Sigmoid colon (tissue), 7 donors: ENCODE results near the gene EOGT. TPM values are rescaled to one million over a fixed set of nuclear protein-coding genes. Genes with fewer than 3 reads are reported as not detected.

Experiments
- DNase-seq: peaks from one replicate; pipeline ENCODE4 v3.0.0-alpha.2; 2019
- H3K27ac ChIP-seq, 4 donors: fragments of 200-600 bp; sonication (generic); one replicate each; pipeline ENCODE4 v1.5.1; 2016 to 2019; ENCODE audit warnings: mild to moderate bottlenecking in 1 of 4
- H3K27me3 ChIP-seq, 3 donors: fragments of 200-600 bp; sonication (generic); one replicate each; pipeline ENCODE4 v1.5.1; 2019; ENCODE audit warnings: mild to moderate bottlenecking in 1 of 3
- H3K36me3 ChIP-seq, 4 donors: fragments of 200-600 bp; sonication (generic); one replicate each; pipeline ENCODE4 v1.5.1; 2016 to 2019
- H3K4me1 ChIP-seq, 4 donors: fragments of 200-600 bp; sonication (generic); one replicate each; pipeline ENCODE4 v1.5.1; 2017 to 2019
- H3K4me3 ChIP-seq, 4 donors: fragments of 200-600 bp; sonication (generic); one replicate each; pipeline ENCODE4 v1.5.1; 2017 to 2019; ENCODE audit warnings: mild to moderate bottlenecking in 2 of 4, moderate library complexity in 1 of 4
- H3K9me3 ChIP-seq, 4 donors: fragments of 200-600 bp in 3 of 4; sonication (generic) in 3 of 4; one replicate each; pipeline versions ENCODE4 v1.5.1 to v1.6.1; 2013 to 2019
- CTCF ChIP-seq, 4 experiments: fragments of 450-650 bp in 3 of 4; fragments of 200-600 bp in 1 of 4; IDR thresholded peaks; one replicate each; pipeline ENCODE4 v1.5.1; 2016 to 2019; ENCODE audit warnings: antibody characterized with exemption in 4 of 4, mild to moderate bottlenecking in 3 of 4, moderate library complexity in 2 of 4
- EP300 ChIP-seq, 4 donors: sonication (generic); formaldehyde crosslinking; IDR thresholded peaks; one replicate each; pipeline ENCODE4 v1.6.1; 2017; ENCODE audit warnings: antibody characterized with exemption in 4 of 4
- POLR2A ChIP-seq, 2 donors: fragments of 450-650 bp; IDR thresholded peaks; one replicate each; pipeline ENCODE4 v1.6.1; 2016; ENCODE audit warnings: antibody characterized with exemption in 2 of 2, mild to moderate bottlenecking in 2 of 2, moderate library complexity in 2 of 2
- POLR2AphosphoS5 ChIP-seq, 4 donors: sonication (generic); formaldehyde crosslinking; IDR thresholded peaks; one replicate each; pipeline ENCODE4 v1.6.1; 2017; ENCODE audit warnings: antibody characterized with exemption in 4 of 4
- WGBS, 2 donors: extraction: QIAGEN DNeasy Blood & Tissue Kit; methylation state at CpG; one replicate each; pipeline ENCODE4 v1.1.7; 2013; 5-methylcytosine and 5-hydroxymethylcytosine counted together
- intact Hi-C: fragments of 100-400 bp; cut with DNase I; formaldehyde crosslinking; loops from one replicate; pipeline ENCODE4 v1.15.1; 2023
- polyA plus RNA-seq, 3 donors: library from polyadenylated mRNA; stranded (reverse); fragments of 200-250 nt; gene quantifications; one replicate each; pipeline ENCODE4 v1.2.3, GENCODE V29; 2013
- total RNA-seq, 4 donors: library from RNA; depleted of rRNA; stranded (reverse); fragments of >200 nt; gene quantifications; one replicate each; pipeline ENCODE4 v1.1.0, GENCODE V29; 2016
- donor health status: healthy with polysubstance abuse.
- donor health status: Bipolar disorder and iron deficiency.
- donor health status: healthy.

The EOGT gene
- total and polyA plus RNA-seq, 7 donors = 4.6 to 103 (median 42.1) TPM

- intact Hi-C loops = loop anchor here (10.0 kb wide), 1 partner anchor 1999 kb away; no protein-coding TSS in a partner anchor
- WGBS, 2 donors = 74 to 78% methylated on average over 7 of the region's 7 CpGs
- peaks cover 0 to 34% (median 14%) of the 10 kb centered on the region in 4 donors for H3K36me3 ChIP-seq
- no peak overlapping the region for H3K27ac ChIP-seq
- no peak for DNase-seq
- H3K27me3 ChIP-seq = no peaks in the 10 kb centered on the region
- no peaks in the 10 kb centered on the region for H3K4me1 ChIP-seq
- TF ChIP-seq EP300 (IDR thresholded peaks at IDR 0.05) = no peak
- no peak for TF ChIP-seq CTCF (IDR thresholded peaks at IDR 0.05)
- no peak for TF ChIP-seq POLR2AphosphoS5 (IDR thresholded peaks at IDR 0.05)
- no peak for TF ChIP-seq POLR2A (IDR thresholded peaks at IDR 0.05)
- no peaks in the 10 kb centered on the region for H3K9me3 ChIP-seq
- no peak overlapping the region for H3K4me3 ChIP-seq
Observed at GRCh38 chr3:68973639-68974038, 39.8 kb downstream of the EOGT start.

GRCh38 chr3:68972358-68972979 lies 41.0 kb downstream of the EOGT start:
- no peaks in the 10 kb centered on the region for H3K9me3 ChIP-seq
- intact Hi-C loops = loop anchor here (10.0 kb wide), 1 partner anchor 1998 kb away; no protein-coding TSS in a partner anchor
- H3K27ac ChIP-seq = no peak overlapping the region
- H3K36me3 ChIP-seq = peaks cover 0 to 23% (median 6%) of the 10 kb centered on the region in 4 donors
- 38 to 49% methylated on average over 11 of the region's 11 CpGs for WGBS, 2 donors
- no peaks in the 10 kb centered on the region for H3K4me1 ChIP-seq
- no peak overlapping the region for H3K4me3 ChIP-seq
- no peaks in the 10 kb centered on the region for H3K27me3 ChIP-seq
- TF ChIP-seq POLR2AphosphoS5 (IDR thresholded peaks at IDR 0.05) (peak in 1 of 4 donors; percentile 10), CTCF (IDR thresholded peaks at IDR 0.05) (peak; percentile 26 to 68 (median 56)), POLR2A (IDR thresholded peaks at IDR 0.05) (no peak), EP300 (IDR thresholded peaks at IDR 0.05) (no peak)
- DNase-seq = peak; percentile 67

- no peak for DNase-seq
- no peaks in the 10 kb centered on the region for H3K36me3 ChIP-seq
- H3K9me3 ChIP-seq = no peaks in the 10 kb centered on the region
- intact Hi-C loops = no loop called here
- peaks cover 0 to 6% (median 0%) of the 10 kb centered on the region in 3 donors for H3K27me3 ChIP-seq
- peaks cover 0 to 8% (median 3%) of the 10 kb centered on the region in 4 donors for H3K4me1 ChIP-seq
- H3K4me3 ChIP-seq = no peak overlapping the region
- WGBS, 2 donors = 93 to 96% methylated on average over 2 of the region's 2 CpGs
- H3K27ac ChIP-seq = no peak overlapping the region
- TF ChIP-seq CTCF (IDR thresholded peaks at IDR 0.05) (no peak), POLR2A (IDR thresholded peaks at IDR 0.05) (no peak), POLR2AphosphoS5 (IDR thresholded peaks at IDR 0.05) (no peak), EP300 (IDR thresholded peaks at IDR 0.05) (no peak)
Observed at GRCh38 chr3:68964694-68965093, 48.8 kb downstream of the EOGT start.

GRCh38 chr3:68963891-68964290 lies 49.6 kb downstream of the EOGT start:
- Histone ChIP-seq H3K36me3 (no peaks in the 10 kb centered on the region), H3K4me1 (peaks cover 0 to 8% (median 3%) of the 10 kb centered on the region in 4 donors), H3K27me3 (peaks cover 0 to 6% (median 0%) of the 10 kb centered on the region in 3 donors), H3K4me3 (no peak overlapping the region), H3K27ac (no peak overlapping the region), H3K9me3 (no peaks in the 10 kb centered on the region)
- intact Hi-C loops = no loop called here
- 51 to 53% methylated on average over 5 of the region's 5 CpGs for WGBS, 2 donors
- no peak for DNase-seq
- TF ChIP-seq POLR2A (IDR thresholded peaks at IDR 0.05) = no peak
- no peak for TF ChIP-seq POLR2AphosphoS5 (IDR thresholded peaks at IDR 0.05)
- TF ChIP-seq CTCF (IDR thresholded peaks at IDR 0.05) = no peak
- TF ChIP-seq EP300 (IDR thresholded peaks at IDR 0.05) = no peak
